ENCODE results near the gene SCYL1. TPM values are rescaled to one million over a fixed set of nuclear protein-coding genes. Genes with fewer than 3 reads are reported as not detected.

The SCYL1 gene
- total RNA-seq, 1 donor from 2014 or later: 128 TPM

- DNase-seq (ENCODE audit: low read depth): no peak
Observed at GRCh38 chr11:65532388-65533064, 7.6 kb downstream of the SCYL1 start.

DNA sequence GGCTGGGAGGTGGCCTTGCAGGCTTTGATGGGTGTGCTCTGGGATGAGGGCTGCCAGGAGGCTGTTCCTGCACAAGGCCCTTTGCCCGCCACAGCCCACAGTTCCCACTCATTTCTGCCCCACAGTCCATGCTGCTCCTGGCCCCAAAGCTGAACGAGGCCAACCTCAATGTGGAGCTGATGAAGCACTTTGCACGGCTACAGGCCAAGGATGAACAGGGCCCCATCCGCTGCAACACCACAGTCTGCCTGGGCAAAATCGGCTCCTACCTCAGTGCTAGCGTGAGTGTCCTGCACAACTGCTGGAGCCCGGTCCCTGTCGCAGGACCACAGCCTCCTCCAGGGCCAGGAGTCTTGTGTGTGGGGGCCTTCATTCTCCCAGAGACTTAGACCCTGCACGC lies 10.2 kb downstream of the SCYL1 start:
- DNase-seq (ENCODE audit: low read depth): no peak

DNA sequence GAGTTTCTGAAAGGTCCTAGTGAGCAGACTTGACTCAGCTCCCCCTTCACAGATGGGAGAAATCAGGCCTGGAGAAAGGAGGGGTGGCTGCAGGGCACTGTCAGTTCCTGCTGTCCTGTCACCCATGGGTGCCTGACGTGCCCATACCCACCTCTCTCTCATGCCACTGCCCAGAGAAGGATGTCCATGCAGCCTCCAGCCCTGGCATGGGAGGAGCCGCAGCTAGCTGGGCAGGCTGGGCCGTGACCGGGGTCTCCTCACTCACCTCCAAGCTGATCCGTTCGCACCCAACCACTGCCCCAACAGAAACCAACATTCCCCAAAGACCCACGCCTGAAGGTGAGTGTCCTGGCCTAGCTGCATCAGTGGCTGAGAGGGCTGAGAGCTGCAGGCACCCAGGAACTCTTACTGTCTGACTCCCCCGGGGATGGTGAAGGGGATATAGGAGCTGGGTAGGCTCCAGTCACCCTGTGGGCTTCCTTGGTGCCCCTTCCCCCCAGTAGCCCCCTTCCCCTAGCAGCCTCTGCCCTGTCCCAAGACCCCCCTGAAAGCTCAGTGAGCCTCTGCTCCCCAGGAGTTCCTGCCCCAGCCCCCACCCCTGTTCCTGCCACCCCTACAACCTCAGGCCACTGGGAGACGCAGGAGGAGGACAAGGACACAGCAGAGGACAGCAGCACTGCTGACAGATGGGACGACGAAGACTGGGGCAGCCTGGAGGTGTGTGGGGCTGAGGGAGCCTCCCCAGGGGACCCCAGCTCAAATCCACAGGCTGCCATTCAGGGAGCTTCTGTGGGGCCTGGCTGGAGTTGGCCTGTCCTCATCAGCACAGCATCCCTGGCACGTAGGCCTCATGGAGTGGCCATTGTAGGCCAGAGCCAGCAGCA lies 11.8 kb downstream of the SCYL1 start:
- no peak for DNase-seq (ENCODE audit: low read depth)

- DNase-seq (ENCODE audit: low read depth): no peak
Observed at GRCh38 chr11:65537296-65537597, 12.4 kb downstream of the SCYL1 start.

- DNase-seq (ENCODE audit: low read depth): peak; percentile 62
Observed at GRCh38 chr11:65537620-65538231, 12.8 kb downstream of the SCYL1 start.

DNA sequence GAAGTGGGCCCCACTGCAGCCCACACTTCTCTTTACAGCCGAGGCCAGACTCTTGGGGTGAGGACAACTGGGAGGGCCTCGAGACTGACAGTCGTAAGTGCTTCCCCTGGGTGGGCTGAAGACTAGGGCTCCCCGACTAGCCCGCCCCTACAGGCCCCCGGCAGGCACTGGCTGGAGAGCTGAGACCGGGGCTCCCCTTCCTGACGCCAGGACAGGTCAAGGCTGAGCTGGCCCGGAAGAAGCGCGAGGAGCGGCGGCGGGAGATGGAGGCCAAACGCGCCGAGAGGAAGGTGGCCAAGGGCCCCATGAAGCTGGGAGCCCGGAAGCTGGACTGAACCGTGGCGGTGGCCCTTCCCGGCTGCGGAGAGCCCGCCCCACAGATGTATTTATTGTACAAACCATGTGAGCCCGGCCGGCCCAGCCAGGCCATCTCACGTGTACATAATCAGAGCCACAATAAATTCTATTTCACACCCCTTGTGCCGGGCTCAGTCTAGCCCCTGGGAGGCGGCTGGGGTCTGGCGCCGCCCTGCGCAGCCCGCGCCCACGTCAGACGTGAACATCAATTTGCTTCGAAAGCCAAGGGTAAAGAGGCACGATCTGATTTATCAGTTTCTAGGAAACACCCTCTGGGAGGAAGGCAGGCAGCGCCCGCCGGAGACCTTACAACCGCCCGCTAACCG lies 13.5 kb downstream of the SCYL1 start:
- no peak for DNase-seq (ENCODE audit: low read depth)

DNA sequence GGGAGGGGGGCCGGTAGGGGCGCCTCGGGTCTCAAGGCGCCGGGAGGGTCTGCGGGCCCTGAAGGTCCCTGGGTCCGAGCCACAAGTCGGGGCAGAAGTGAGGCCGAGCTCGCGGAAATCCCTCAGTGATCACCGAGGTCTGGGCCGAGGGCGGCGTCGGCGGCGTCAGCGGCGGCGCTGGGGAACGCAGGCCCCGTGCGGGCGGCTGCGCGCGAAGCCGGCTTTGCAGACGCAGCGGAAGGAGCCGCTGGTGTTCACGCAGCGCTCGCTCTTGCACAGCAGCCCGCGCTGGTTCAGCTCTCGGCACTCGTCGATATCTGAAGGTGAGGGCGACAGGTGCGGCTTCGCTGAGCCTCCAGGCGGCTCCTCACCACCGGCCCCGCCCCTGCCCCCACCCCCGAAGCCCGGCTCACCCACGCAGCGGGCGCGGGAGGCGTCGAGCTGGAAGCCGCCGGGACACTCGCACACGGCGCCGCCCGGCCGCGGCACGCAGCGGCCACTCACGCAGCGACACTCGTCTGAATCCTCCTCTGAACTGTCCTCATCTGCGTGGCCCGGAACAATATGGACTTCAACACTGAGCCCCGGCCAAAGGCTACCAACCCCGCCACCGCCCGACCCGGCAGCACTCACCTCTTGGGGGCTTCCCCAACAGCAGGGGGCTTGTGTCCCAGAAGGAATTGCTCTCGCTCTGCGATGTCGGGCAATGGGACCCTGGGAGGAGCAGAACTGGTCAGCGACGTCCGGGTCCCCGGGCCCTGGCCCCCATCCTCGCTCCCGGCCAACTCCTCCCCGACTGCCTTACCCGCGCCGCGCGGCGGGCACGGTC lies 14.2 kb downstream of the SCYL1 start:
- no peak for DNase-seq (ENCODE audit: low read depth)

DNA sequence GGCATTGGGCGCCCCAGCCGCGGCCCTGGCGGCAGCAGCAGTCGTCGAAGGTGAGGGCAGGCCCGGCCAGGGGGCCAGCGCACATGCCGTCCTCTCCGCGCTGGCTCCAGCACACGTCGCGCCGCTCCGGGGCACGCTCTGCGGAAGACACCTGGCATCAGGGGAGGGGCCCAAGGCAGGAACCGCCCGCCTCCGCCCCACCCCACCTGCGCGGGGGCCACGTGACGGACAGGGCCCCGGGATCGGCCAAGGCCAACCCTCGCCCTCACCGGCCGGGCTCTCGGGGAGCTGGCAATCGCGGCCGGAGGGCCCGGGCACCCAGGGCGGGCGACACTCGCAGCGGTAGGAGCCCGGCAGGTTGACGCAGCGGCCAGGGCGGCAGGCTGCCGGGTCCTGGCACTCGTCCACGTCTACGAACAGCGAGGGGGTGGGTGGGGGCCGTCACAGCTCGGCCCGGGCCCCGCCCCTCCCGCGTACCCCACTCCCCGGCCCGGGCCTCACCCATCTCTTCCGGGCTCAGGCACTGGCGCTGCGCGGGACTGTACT lies 14.9 kb downstream of the SCYL1 start:
- no peak for DNase-seq (ENCODE audit: low read depth)

DNA sequence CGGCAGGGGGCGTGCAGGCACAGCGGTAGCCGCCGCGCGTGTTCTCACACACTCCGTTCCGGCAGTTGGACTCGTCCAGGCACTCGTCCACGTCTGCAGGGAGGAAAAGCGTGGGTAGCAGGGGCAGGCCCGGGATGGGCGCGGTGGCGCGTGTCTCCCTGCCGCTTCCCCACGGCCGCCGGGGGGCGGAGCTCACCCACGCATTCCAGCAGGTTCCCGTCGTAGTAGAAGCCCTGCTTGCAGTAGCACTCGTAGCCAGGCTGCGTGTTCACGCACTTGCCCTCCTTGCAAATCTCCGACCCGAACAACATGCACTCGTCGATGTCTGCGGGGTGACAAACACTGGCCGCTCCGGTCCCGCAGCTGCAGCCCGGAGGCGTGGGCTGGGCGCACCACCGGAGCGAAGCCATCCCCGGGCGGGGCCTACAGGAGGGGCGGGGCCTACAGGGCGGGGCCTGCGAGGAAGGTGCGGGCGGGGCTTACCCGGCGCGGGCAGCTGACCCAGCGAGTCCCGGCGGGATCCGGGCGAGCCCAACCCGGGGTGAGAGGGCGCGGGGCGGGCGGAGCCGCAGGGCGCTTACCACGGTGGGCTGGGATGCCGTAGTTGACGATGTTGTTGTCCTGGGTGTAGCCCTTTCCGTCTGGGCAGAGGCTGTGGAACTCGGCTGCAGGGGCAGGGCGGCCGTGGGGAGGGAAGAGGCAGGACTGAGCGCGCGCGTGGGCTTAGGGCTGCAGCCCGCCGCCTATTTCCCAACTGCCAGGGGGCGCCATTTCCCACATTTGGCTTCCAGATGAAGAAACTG lies 15.6 kb downstream of the SCYL1 start:
- DNase-seq (ENCODE audit: low read depth): peak; percentile 89

DNA sequence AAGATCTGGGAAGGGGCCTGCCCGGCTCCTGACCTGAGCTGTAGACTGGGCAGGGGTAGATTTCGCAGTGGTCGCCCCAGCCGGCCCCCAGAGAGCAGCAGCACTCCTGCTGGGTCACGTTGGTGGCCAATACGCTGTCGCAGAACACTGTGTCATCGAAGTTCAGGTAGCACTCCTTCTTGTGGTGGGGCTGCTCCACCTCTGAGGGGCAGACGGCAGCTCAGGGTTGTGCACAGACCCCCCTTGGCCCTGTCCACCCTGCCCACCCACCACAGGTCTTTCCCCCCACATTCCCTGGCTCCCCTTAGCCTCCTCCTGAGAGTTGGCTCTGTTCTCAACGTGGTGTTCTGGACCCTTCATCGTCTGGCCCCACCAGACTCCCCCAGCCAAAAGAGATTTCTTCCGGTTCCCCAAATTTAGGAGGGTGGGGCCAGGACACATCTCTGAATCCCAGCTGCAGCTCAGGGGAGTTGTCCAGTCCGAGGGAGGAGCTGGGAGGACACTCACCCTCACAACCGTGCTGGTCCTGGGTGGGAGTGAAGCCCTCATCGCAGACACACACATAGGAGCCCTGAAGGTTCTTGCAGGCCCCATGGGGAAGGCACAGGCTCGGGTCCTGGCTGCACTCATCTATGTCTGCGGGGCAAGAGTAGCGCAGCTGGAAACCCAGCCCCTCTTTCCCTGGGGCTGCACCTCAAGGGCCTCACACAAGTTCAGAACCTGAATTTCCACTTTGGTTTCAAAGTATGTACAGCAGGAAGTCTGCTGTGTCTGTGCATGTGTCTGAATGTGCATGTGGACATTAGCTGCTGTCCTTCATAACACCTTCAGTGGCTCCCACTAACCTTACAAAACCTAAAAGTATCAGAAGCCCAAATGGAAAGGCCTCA lies 16.5 kb downstream of the SCYL1 start:
- DNase-seq (ENCODE audit: low read depth): no peak

DNA sequence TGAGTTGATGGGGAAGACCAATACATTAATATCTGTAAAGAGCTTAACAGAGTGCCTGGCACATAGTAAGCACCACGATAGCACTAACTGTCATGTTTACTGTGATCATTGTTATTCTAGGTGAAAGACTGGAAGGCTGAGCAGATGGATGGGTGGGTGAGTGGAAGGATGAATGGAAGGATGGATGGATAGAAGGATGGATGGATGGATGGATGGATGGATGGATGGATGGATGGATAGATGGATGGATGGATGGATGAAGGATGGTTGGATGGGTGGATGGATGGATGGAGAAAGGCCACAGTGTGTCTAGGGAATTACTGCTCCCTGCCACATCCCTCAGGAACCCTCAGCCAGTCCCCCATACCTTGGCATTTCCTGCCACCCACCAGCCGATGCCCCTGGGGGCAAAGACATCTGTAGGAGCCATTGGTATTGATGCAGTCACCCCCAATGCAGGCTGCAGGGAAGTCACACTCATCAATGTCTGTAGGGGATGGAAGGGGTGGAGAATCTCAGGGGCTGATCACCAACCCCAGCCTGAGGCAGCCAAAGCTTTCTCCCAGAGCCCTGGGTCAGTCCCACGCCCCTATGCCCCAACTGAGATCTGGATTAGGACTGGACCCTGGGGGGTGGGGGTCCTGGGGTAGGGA lies 18.0 kb downstream of the SCYL1 start:
- no peak for DNase-seq (ENCODE audit: low read depth)

DNA sequence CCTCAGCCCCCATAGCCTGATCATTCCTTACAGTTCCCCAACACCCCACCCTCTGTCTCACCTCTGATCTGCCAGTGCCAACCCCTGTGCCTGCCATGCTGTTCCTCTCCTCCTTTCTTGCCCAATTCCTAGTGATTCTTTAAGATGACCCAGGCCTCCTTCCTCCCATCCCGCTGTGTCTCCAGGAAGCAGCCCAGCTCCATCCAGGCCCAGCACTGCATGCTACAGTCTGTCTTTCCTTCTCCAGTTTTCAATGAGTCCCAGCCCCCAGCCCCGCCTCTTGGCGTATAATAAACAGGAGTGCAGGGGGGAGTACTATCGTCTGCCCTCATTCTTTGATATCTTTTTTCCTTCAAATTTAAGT lies 21.0 kb downstream of the SCYL1 start:
- DNase-seq (ENCODE audit: low read depth): no peak

- no peak for DNase-seq (ENCODE audit: low read depth)
Observed at GRCh38 chr11:65546217-65546958, 21.5 kb downstream of the SCYL1 start.

DNA sequence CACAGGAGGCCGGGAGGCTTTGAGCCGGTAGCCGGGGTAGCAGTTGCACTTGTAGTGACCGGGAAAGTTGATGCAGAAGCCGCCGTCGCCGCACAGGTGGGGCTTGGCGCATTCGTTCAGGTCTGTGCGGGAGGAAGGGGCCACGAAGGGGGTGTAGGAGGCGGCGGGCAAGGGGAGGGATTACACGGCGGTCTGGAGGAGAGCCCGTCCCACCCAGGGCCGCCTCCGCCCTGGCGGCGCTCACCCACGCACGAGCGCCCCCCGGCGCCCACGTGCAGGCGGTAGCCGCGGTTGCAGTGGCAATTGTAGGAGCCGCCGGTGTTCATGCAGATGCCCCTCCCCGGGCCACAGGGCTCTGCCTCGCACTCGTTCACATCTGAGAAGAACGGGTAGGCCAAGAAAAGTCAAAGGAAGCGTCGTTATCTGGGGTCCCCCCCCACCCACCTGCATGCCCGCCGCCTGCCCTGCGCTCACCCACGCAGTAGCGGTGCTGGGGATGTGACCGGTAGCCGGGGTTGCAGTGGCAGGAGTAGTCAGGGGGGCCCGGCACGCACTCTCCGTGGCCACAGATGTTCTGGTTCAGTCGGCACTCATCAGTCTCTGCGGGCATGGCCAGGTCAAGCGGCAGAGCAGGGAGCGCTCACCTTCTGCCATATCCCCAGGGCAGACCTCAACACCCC lies 22.7 kb downstream of the SCYL1 start:
- no peak for DNase-seq (ENCODE audit: low read depth)

DNA sequence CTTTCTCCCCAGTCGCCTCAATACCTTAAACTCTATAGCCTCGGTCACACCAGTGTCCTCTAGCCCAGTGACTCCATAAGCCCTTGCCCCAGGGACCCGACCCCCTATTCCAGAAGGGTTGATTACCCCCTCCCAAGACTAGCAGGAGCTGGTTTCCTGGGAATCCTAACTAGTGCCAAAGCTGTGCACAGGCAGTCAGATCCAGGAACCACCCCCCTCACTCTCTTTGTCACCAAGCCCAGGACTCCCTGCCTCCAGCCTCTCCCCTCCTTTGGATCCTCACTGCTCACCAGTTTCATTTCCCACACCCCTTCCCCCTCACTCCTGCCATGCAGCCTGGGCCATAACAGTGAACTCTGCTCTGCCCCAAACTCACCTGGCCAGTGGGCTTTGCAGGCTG lies 23.5 kb downstream of the SCYL1 start:
- DNase-seq (ENCODE audit: low read depth): no peak

DNA sequence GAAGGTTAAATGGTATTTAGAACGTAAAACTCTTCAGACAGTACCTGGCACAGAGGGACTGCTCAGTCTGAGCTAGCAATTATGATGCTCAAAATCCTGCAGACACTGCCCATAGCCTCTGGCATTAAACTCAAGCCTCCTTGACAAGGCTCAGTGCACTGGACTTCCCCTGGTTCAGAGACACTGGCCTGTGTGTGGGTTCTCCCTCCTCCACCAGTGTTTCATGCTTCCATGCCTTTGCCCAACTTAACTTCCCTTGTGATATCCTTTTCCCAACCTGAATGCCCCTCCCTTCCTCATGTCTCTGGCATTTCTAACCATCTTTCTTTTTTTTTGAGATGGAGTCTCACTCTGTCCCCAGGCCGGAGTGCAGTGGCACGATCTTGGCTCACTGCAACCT lies 24.2 kb downstream of the SCYL1 start:
- DNase-seq (ENCODE audit: low read depth): no peak
